Colonic mucosa (tissue), 4 donors: Measurements from ENCODE around the gene KCTD5. TPM values are rescaled to one million over a fixed set of nuclear protein-coding genes. Genes with fewer than 3 reads are reported as not detected.
"Not testable (repeated sequence)": the region's sequence is repeated elsewhere in the genome, so short reads cannot be mapped to it uniquely, and the experiment has no call there.

ENCODE experiments used
- DNase-seq: peaks from one replicate; pipeline ENCODE4 v3.0.0-alpha.2; 2020
- H3K27ac ChIP-seq: fragments of 200-600 bp; one replicate; pipeline ENCODE4 v1.8.0; 2021
- H3K27me3 ChIP-seq: fragments of 200-600 bp; one replicate; pipeline ENCODE4 v1.8.0; 2021
- H3K36me3 ChIP-seq: fragments of 200-600 bp; one replicate; pipeline ENCODE4 v1.8.0; 2021
- H3K4me1 ChIP-seq: fragments of 200-600 bp; one replicate; pipeline ENCODE4 v1.8.0; 2021; ENCODE audit warnings: mild to moderate bottlenecking
- H3K4me3 ChIP-seq: fragments of 200-600 bp; one replicate; pipeline ENCODE4 v1.8.0; 2021
- H3K9ac ChIP-seq, 2 donors: one replicate each; pipeline ENCODE4 v1.7.0; 2013; ENCODE audit warnings: control low read depth in 2 of 2, low read depth in 2 of 2, low read length in 2 of 2
- H3K9me3 ChIP-seq: fragments of 200-600 bp; one replicate; pipeline ENCODE4 v1.8.0; 2021
- CTCF ChIP-seq: fragments of 200-600 bp; IDR thresholded peaks from one replicate; pipeline ENCODE4 v1.8.0; 2022; ENCODE audit warnings: antibody characterized with exemption, mild to moderate bottlenecking
- intact Hi-C: fragments of 100-400 bp; cut with DNase I; formaldehyde crosslinking; loops from one replicate; pipeline ENCODE4 v1.14.1; 2022
- total RNA-seq, 2 donors: library from RNA; stranded (reverse); fragmentation: NEBNext Ultra II Directional in 1 of 2; extraction: Animal tissue kit (Norgen Biotek cat#: 25700) in 1 of 2; gene quantifications; one replicate each; pipeline ENCODE4 v1.2.1, GENCODE V29; 2021
- donor health status: healthy.
- donor health status: DM: no; HTN: no; CAD: no.
- donor health status: DM: no; HTN: no; CAD: no.

KCTD5 gene
- total RNA-seq, 2 donors from 2014 or later = 45.2 to 88.3 TPM

- Histone ChIP-seq H3K36me3 (no peaks in the 10 kb centered on the region), H3K9me3 (no peaks in the 10 kb centered on the region), H3K4me3 (no peak overlapping the region), H3K27ac (peak overlapping the region; percentile 83), H3K27me3 (no peaks in the 10 kb centered on the region), H3K4me1 (peaks cover 6% of the 10 kb centered on the region), H3K9ac (peak overlapping the region in 1 of 2 donors; percentile 68)
- TF ChIP-seq CTCF = no peak
- no peak for DNase-seq
- intact Hi-C loops = no loop called here
Measured at GRCh38 chr16:2675021-2675420, 7.3 kb upstream of the KCTD5 start.

- DNase-seq = no peak
- no peak for TF ChIP-seq CTCF
- H3K9ac ChIP-seq = no peak overlapping the region
- peaks cover 6% of the 10 kb centered on the region for H3K4me1 ChIP-seq
- H3K4me3 ChIP-seq = no peak overlapping the region
- H3K36me3 ChIP-seq = no peaks in the 10 kb centered on the region
- intact Hi-C loops = no loop called here
- no peak overlapping the region for H3K27ac ChIP-seq
- H3K27me3 ChIP-seq = no peaks in the 10 kb centered on the region
- no peaks in the 10 kb centered on the region for H3K9me3 ChIP-seq
Measured at GRCh38 chr16:2675714-2676113, 6.6 kb upstream of the KCTD5 start.

- H3K36me3 ChIP-seq, H3K9me3 ChIP-seq, H3K9ac ChIP-seq, H3K27ac ChIP-seq, intact Hi-C loops, H3K4me1 ChIP-seq, DNase-seq, H3K4me3 ChIP-seq, H3K27me3 ChIP-seq: not testable (repeated sequence)
Measured at GRCh38 chr16:2676937-2677336, 5.4 kb upstream of the KCTD5 start.

- H3K9ac ChIP-seq, DNase-seq, H3K4me3 ChIP-seq, H3K27me3 ChIP-seq, H3K4me1 ChIP-seq, intact Hi-C loops, H3K9me3 ChIP-seq, H3K36me3 ChIP-seq, H3K27ac ChIP-seq: not testable (repeated sequence)
Measured at GRCh38 chr16:2678206-2678965, 3.9 kb upstream of the KCTD5 start.

GRCh38 chr16:2679902-2680301 is 2.4 kb upstream of the KCTD5 start:
- H3K27me3 ChIP-seq, H3K4me1 ChIP-seq, intact Hi-C loops, H3K9me3 ChIP-seq, H3K36me3 ChIP-seq, H3K4me3 ChIP-seq, H3K9ac ChIP-seq: not testable (repeated sequence)
- peak; percentile 69 for DNase-seq
- H3K27ac ChIP-seq = peak overlapping the region; percentile 88

- DNase-seq = peak; percentile 53
- H3K36me3 ChIP-seq, H3K9ac ChIP-seq, H3K4me1 ChIP-seq, H3K27me3 ChIP-seq, H3K9me3 ChIP-seq, H3K4me3 ChIP-seq, intact Hi-C loops: not testable (repeated sequence)
- peak overlapping the region; percentile 88 for H3K27ac ChIP-seq
Measured at GRCh38 chr16:2680360-2680759, 2.0 kb upstream of the KCTD5 start.

GRCh38 chr16:2683041-2683440 is 718 bp downstream of the KCTD5 start:
- intact Hi-C loops = not testable (repeated sequence)

GRCh38 chr16:2686075-2686474 is 3.8 kb downstream of the KCTD5 start:
- DNase-seq, H3K27ac ChIP-seq, intact Hi-C loops, H3K9me3 ChIP-seq, H3K9ac ChIP-seq, H3K4me1 ChIP-seq, H3K36me3 ChIP-seq, H3K27me3 ChIP-seq, H3K4me3 ChIP-seq: not testable (repeated sequence)

More at GRCh38 chr16:2683041-2683440, 718 bp downstream of the KCTD5 start:
- H3K36me3 ChIP-seq, H3K4me1 ChIP-seq, H3K9me3 ChIP-seq, DNase-seq, H3K27me3 ChIP-seq: not testable (repeated sequence)
- peak overlapping the region; percentile 92 to 97 for H3K9ac ChIP-seq
- H3K4me3 ChIP-seq = peak overlapping the region; percentile 100
- peak overlapping the region; percentile 88 for H3K27ac ChIP-seq
